ENCODE measurements around the gene RBM18. TPM values are rescaled to one million over a fixed set of nuclear protein-coding genes. Genes with fewer than 3 reads are reported as not detected.

RBM18 gene
- total and polyA plus RNA-seq, 3 donors from 2014 or later: 10.0 to 22.1 (median 11.8) TPM

- no peaks in the 10 kb centered on the region for H3K36me3 ChIP-seq (ENCODE audit: low read depth, missing control alignments)
- H3K4me3 ChIP-seq: no peak overlapping the region
- 75 to 82% methylated on average over 1 of the region's 1 CpG for WGBS, 2 donors
- intact Hi-C loops (cut with DNase I; ENCODE audit: low total_unique reads): no loop called here
- no peaks in the 10 kb centered on the region for H3K4me1 ChIP-seq
- TF ChIP-seq CTCF (IDR thresholded peaks at IDR 0.05) (no peak), POLR2A (IDR thresholded peaks at IDR 0.05) (no peak)
- DNase-seq: no peak
- no peaks in the 10 kb centered on the region for H3K27me3 ChIP-seq
- no peaks in the 10 kb centered on the region for H3K9me3 ChIP-seq
- no peak overlapping the region for H3K27ac ChIP-seq
Observed at GRCh38 chr9:122287214-122287720, 22.6 kb upstream of the RBM18 start.

GRCh38 chr9:122286764-122287163, 22.1 kb upstream of the RBM18 start:
- no peak for DNase-seq
- intact Hi-C loops (cut with DNase I; ENCODE audit: low total_unique reads): no loop called here
- Histone ChIP-seq H3K4me1 (no peaks in the 10 kb centered on the region), H3K27ac (no peak overlapping the region), H3K27me3 (no peaks in the 10 kb centered on the region), H3K9me3 (no peaks in the 10 kb centered on the region), H3K36me3 (ENCODE audit: low read depth, missing control alignments) (no peaks in the 10 kb centered on the region), H3K4me3 (no peak overlapping the region)
- TF ChIP-seq POLR2A (IDR thresholded peaks at IDR 0.05) (no peak), CTCF (IDR thresholded peaks at IDR 0.05) (no peak)
- 69 to 93% methylated on average over 1 of the region's 1 CpG for WGBS, 2 donors

- Histone ChIP-seq H3K36me3 (ENCODE audit: low read depth, missing control alignments) (no peaks in the 10 kb centered on the region), H3K27ac (no peak overlapping the region), H3K27me3 (no peaks in the 10 kb centered on the region), H3K4me3 (no peak overlapping the region), H3K9me3 (no peaks in the 10 kb centered on the region), H3K4me1 (no peaks in the 10 kb centered on the region)
- intact Hi-C loops (cut with DNase I; ENCODE audit: low total_unique reads): no loop called here
- 93 to 95% methylated on average over 5 of the region's 5 CpGs for WGBS, 2 donors
- no peak for DNase-seq
- TF ChIP-seq CTCF (IDR thresholded peaks at IDR 0.05): no peak
- TF ChIP-seq POLR2A (IDR thresholded peaks at IDR 0.05): no peak
Observed at GRCh38 chr9:122281368-122281767, 16.7 kb upstream of the RBM18 start.

GRCh38 chr9:122277285-122277897, 12.8 kb upstream of the RBM18 start:
- no peak for DNase-seq
- Histone ChIP-seq H3K27me3 (no peaks in the 10 kb centered on the region), H3K4me1 (no peaks in the 10 kb centered on the region), H3K36me3 (ENCODE audit: low read depth, missing control alignments) (no peaks in the 10 kb centered on the region), H3K4me3 (no peak overlapping the region), H3K27ac (no peak overlapping the region), H3K9me3 (no peaks in the 10 kb centered on the region)
- WGBS, 2 donors: 95 to 96% methylated on average over 10 of the region's 10 CpGs
- TF ChIP-seq CTCF (IDR thresholded peaks at IDR 0.05): no peak
- intact Hi-C loops (cut with DNase I; ENCODE audit: low total_unique reads): no loop called here

- no peaks in the 10 kb centered on the region for H3K4me1 ChIP-seq
- intact Hi-C loops (cut with DNase I; ENCODE audit: low total_unique reads): no loop called here
- H3K27me3 ChIP-seq: no peaks in the 10 kb centered on the region
- DNase-seq: no peak
- TF ChIP-seq CTCF (IDR thresholded peaks at IDR 0.05) (no peak), POLR2A (IDR thresholded peaks at IDR 0.05) (no peak)
- H3K4me3 ChIP-seq: no peak overlapping the region
- 92 to 94% methylated on average over 7 of the region's 7 CpGs for WGBS, 2 donors
- no peak overlapping the region for H3K27ac ChIP-seq
- H3K9me3 ChIP-seq: no peaks in the 10 kb centered on the region
- H3K36me3 ChIP-seq (ENCODE audit: low read depth, missing control alignments): no peaks in the 10 kb centered on the region
Observed at GRCh38 chr9:122276096-122276495, 11.5 kb upstream of the RBM18 start.

Data from testis (tissue), 3 donors.